ENCODE results near the gene TUBB3. TPM values are rescaled to one million over a fixed set of nuclear protein-coding genes. Genes with fewer than 3 reads are reported as not detected.

TUBB3 gene
- total and polyA plus RNA-seq, 2 of the 8 experiments (the other 6 are each of a cell fraction or from before 2014, with no cell fraction given): 275 to 393 TPM

DNA sequence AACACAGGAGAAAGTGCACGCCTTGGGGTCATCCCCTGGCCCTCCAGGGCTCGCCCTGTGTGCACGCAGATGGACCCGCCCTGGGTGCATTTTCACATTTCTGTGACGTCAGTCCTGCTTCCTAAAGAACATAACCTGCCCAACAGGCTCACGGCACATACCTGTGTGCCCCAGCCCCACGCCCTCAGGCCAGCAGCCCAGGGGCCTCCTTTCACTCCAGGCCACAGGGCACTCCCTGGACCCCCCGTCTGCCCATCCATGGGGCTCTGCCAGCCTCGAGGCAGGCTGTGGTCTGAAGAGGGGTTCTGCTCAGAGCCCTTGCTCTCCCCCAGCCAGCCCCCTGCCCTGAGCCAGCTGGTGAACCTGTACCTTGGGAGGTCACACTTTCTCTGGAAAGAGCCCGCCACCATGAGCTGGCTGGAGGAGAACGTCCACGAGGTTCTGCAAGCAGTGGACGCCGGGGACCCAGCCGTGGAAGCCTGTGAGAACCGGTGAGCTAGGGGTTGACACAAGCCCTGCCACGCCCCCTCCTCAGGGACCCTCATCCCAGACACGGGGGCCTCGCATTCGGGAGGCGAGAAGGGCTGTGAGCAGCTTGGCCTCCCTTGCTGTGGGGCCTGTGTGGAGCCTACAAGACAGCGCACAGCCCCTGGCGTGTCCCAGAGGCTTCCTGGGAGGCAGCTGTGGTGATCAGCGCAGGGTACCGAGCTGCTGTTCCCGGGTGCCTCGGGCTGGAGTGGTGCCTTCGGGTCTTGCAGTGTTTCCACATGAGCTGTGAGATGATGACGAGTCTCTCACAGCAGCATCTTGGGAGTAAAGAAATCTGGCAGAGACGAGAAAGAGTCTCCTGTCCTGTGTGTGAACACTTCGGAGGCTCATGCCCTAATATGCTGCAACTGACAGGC lies 18.3 kb upstream of the TUBB3 start:
- CTCF ChIA-PET (ENCODE audit: partially characterized antibody): no interaction called here
- no peak for TF ChIP-seq POLR2A (IDR thresholded peaks at IDR 0.05; ENCODE audit: control extremely low read depth in 1 of 2, low read depth in 2 of 2, low read length in 2 of 2)
- no peak for TF ChIP-seq SIRT6 (IDR thresholded peaks at IDR 0.05; ENCODE audit: low read length)
- no peak for TF ChIP-seq JUN (IDR thresholded peaks at IDR 0.05; ENCODE audit: low read depth, low read length)
- TF ChIP-seq RFX5 (IDR thresholded peaks at IDR 0.05; ENCODE audit: borderline replicate concordance, low read depth, low read length): no peak
- TF ChIP-seq SIX5 (IDR thresholded peaks at IDR 0.05; ENCODE audit: low read depth, low read length): no peak
- TF ChIP-seq ASH2L (IDR thresholded peaks at IDR 0.05; ENCODE audit: low read length): no peak
- TF ChIP-seq NANOG (IDR thresholded peaks at IDR 0.05; ENCODE audit: insufficient read depth, low read depth, low read length, poor library complexity, severe bottlenecking): no peak
- TF ChIP-seq SP1 (IDR thresholded peaks at IDR 0.05; ENCODE audit: low read depth, low read length): no peak
- TF ChIP-seq RXRA (IDR thresholded peaks at IDR 0.05; ENCODE audit: insufficient read depth, low read depth, low read length): no peak
- TF ChIP-seq SRF (IDR thresholded peaks at IDR 0.05; ENCODE audit: low read depth, low read length): no peak
- no peak for TF ChIP-seq EGR1 (IDR thresholded peaks at IDR 0.05; ENCODE audit: borderline replicate concordance, low read depth, low read length)
- no peak for TF ChIP-seq HDAC6 (IDR thresholded peaks at IDR 0.05; ENCODE audit: low read depth, low read length)
- TF ChIP-seq KDM4A (IDR thresholded peaks at IDR 0.05; ENCODE audit: low read depth, low read length, severe bottlenecking): no peak

More for the DNA sequence above, 18.3 kb upstream of the TUBB3 start:
- Histone ChIP-seq H3K36me3 (ENCODE audit: control insufficient read depth in 2 of 4, insufficient read depth in 4 of 4, low read length in 3 of 4) (peaks cover 2 to 23% (median 13%) of the 10 kb centered on the region in 4 experiments; a peak in 7 of 8 replicates), H3K4me2 (ENCODE audit: insufficient read depth in 1 of 2, low read depth in 2 of 2, low read length in 2 of 2) (no peak overlapping the region), H3K18ac (ENCODE audit: extremely low read depth, low read length) (no peak overlapping the region), H3K9me3 (ENCODE audit: insufficient read depth in 2 of 2, low read depth in 1 of 2, low read length in 1 of 2) (peaks cover 0 to 19% of the 10 kb centered on the region in 2 experiments; a peak in 3 of 4 replicates), H2AFZ (ENCODE audit: low read length) (no peak overlapping the region), H2AK5ac (ENCODE audit: low read depth, low read length) (no peak overlapping the region), H2BK15ac (ENCODE audit: low read length) (no peak overlapping the region), H2BK20ac (ENCODE audit: low read length) (no peak overlapping the region), H3K4me1 (replicated peaks in 1 of 4; ENCODE audit: control insufficient read depth in 3 of 4, insufficient read depth in 4 of 4, low read length in 3 of 4) (peaks cover 0 to under 1% (median 0%) of the 10 kb centered on the region in 4 experiments; a peak in 2 of 7 replicates), H3K79me1 (ENCODE audit: low read depth, low read length) (no peaks in the 10 kb centered on the region), H4K91ac (replicated peaks; ENCODE audit: insufficient read length, low read length) (no peak overlapping the region), H3K9ac (replicated peaks in 1 of 4; ENCODE audit: extremely low read depth in 1 of 4, low read depth in 3 of 4, low read length in 3 of 4) (no peak overlapping the region), H2BK12ac (ENCODE audit: low read depth, low read length) (no peak overlapping the region), H3K23ac (ENCODE audit: insufficient read length) (no peak overlapping the region), H3K14ac (ENCODE audit: insufficient read length) (no peak overlapping the region), H3K4ac (replicated peaks; ENCODE audit: insufficient read length, low read depth, low read length) (no peak overlapping the region), H3K56ac (replicated peaks; ENCODE audit: insufficient read length, low read depth, low read length) (no peak overlapping the region), H4K8ac (ENCODE audit: extremely low read depth, insufficient read depth, low read length) (no peak overlapping the region; the same call in 1 of the 2 replicates), H4K5ac (ENCODE audit: insufficient read length, low read depth, low read length) (no peak overlapping the region), H4K20me1 (replicated peaks in 1 of 2; ENCODE audit: control insufficient read depth in 1 of 2, insufficient read depth in 2 of 2, low read length in 2 of 2) (peaks cover 0 to 3% of the 10 kb centered on the region in 2 experiments), H3K27ac (ENCODE audit: low read depth, low read length) (no peak overlapping the region), H3K27me3 (replicated peaks in 1 of 4; ENCODE audit: control insufficient read depth in 3 of 4, extremely low read depth in 1 of 4, insufficient read depth in 3 of 4, low read length in 3 of 4) (no peaks in the 10 kb centered on the region), H3K79me2 (ENCODE audit: control insufficient read depth in 1 of 2, insufficient read depth in 2 of 2, low read length in 2 of 2) (no peaks in the 10 kb centered on the region), H2BK5ac (ENCODE audit: low read depth, low read length) (no peak overlapping the region; the same call in 1 of the 2 replicates), H3K4me3 (ENCODE audit: extremely low read depth in 1 of 4, insufficient read depth in 2 of 4, low read depth in 3 of 4, low read length in 4 of 4) (no peak overlapping the region), H2BK120ac (replicated peaks; ENCODE audit: low read depth, low read length) (no peak overlapping the region), H3K23me2 (ENCODE audit: low read depth, low read length) (no peaks in the 10 kb centered on the region; the same call in 1 of the 2 replicates)
- 94% methylated on average over 29 of the region's 31 CpGs; no CpG with 5 or more reads in 1 of the 2 experiments for whole genome bisulfite sequencing, 2 experiments (ENCODE audit: extremely low coverage in 1 of 2, insufficient coverage in 1 of 2, insufficient read length in 1 of 2, insufficient replicate concordance in 2 of 2, low coverage in 1 of 2, low lambda C conversion rate in 2 of 2, missing lambda C conversion rate in 1 of 2)
- POLR2A ChIA-PET (ENCODE audit: partially characterized antibody): interaction anchor here (1.0 to 1.3 kb wide), 4 partner anchors 12 to 77 kb away, joined by 3 to 6 read pairs (median 4); partner anchors contain the start of genes SPIRE2 and TUBB3
- no peak for DNase-seq (ENCODE audit: low read depth in 1 of 2, low spot score in 2 of 2)
- FAIRE-seq: no peak
